Measurements from ENCODE around the gene LEF1.

- TF ChIP-seq, protein P1, sequence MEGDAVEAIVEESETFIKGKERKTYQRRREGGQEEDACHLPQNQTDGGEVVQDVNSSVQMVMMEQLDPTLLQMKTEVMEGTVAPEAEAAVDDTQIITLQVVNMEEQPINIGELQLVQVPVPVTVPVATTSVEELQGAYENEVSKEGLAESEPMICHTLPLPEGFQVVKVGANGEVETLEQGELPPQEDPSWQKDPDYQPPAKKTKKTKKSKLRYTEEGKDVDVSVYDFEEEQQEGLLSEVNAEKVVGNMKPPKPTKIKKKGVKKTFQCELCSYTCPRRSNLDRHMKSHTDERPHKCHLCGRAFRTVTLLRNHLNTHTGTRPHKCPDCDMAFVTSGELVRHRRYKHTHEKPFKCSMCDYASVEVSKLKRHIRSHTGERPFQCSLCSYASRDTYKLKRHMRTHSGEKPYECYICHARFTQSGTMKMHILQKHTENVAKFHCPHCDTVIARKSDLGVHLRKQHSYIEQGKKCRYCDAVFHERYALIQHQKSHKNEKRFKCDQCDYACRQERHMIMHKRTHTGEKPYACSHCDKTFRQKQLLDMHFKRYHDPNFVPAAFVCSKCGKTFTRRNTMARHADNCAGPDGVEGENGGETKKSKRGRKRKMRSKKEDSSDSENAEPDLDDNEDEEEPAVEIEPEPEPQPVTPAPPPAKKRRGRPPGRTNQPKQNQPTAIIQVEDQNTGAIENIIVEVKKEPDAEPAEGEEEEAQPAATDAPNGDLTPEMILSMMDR (conservative IDR thresholded peaks at IDR 0.05 in 1 of 2, IDR thresholded peaks at IDR 0.05 in 1 of 2; ENCODE audit: low read depth in 1 of 2, low read length in 2 of 2): no peak
- no peak for TF ChIP-seq EZH2 (IDR thresholded peaks at IDR 0.05; ENCODE audit: low read length, missing control alignments)
These were observed 51.1 kb downstream of the LEF1 start for GRCh38 chr4:108117418-108118182.
